ENCODE results near the gene KPNB1. TPM values are rescaled to one million over a fixed set of nuclear protein-coding genes. Genes with fewer than 3 reads are reported as not detected.

KPNB1 gene
- total and polyA plus RNA-seq, 2 of the 8 experiments (the other 6 are each of a cell fraction or from before 2014, with no cell fraction given): 171 to 625 TPM

DNA sequence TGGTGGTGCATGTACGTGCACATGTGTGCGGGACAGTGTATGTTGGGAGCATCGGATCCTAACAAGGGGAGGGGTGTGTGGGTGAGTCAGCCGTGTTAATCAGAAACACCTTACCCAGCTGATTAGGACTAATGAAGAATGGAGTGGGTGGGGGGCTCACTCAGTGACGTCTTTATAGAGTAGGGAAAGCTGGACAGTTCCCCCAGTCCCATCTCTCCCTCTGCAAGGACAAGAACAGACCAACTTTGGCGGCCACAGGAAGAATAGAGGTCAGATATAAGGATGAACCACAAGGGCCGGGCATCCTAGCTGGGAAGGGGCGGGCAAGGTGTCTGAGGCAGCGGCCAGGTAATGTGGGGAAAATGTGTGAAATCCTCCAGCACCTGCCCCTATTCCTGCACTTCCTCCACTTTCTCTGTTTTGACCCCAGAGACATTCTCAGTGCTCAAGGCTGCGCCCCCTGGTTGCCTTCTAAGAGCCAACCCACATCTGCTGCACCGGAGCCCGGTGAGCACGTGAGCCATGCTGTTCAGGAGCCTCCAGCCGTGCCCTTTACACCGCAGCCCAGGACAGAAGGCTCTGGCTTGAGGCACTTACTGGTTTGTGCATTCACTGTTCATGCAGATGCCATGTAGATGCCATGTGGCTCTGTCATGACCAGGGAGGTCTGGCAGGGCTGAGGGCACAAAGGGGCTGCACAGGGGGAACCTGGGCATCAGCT, 64.4 kb downstream of the KPNB1 start (continued):
- TF ChIP-seq CTCF (IDR thresholded peaks at IDR 0.05; ENCODE audit: control extremely low read depth in 1 of 3, insufficient read depth in 1 of 3, low read depth in 1 of 3, low read length in 3 of 3) (peak; percentile 32 to 58 (median 44); a peak in 3 of 4 replicates), PHF8 (conservative IDR thresholded peaks at IDR 0.05; ENCODE audit: low read depth, low read length) (no peak), USF2 (IDR thresholded peaks at IDR 0.05; ENCODE audit: low read length) (peak; percentile 52), CHD7 (IDR thresholded peaks at IDR 0.05; ENCODE audit: insufficient replicate concordance, low read length) (no peak)
- TF ChIP-seq, protein P1, sequence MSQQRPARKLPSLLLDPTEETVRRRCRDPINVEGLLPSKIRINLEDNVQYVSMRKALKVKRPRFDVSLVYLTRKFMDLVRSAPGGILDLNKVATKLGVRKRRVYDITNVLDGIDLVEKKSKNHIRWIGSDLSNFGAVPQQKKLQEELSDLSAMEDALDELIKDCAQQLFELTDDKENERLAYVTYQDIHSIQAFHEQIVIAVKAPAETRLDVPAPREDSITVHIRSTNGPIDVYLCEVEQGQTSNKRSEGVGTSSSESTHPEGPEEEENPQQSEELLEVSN (IDR thresholded peaks at IDR 0.05): peak; percentile 38; the same call in 1 of the 2 replicates
